ENCODE data around the gene HNF4A.
A peak's percentile ranks its signal among the peaks of the same experiment; 100 is the strongest.

The HNF4A gene

GRCh38 chr20:44355498-44356352 is at the start of gene HNF4A:
TSS of gene HNF4A (plus strand) at chr20:44355699. CDS start at chr20:44355805, 106 bp downstream.
- no peak for DNase-seq

- DNase-seq = no peak
Measured at GRCh38 chr20:44306927-44307326, 48.6 kb upstream of the HNF4A start.

- DNase-seq = no peak
Measured at GRCh38 chr20:44309763-44310663, 45.5 kb upstream of the HNF4A start.

- DNase-seq = peak; percentile 97
Measured at GRCh38 chr20:44310664-44311639, 44.5 kb upstream of the HNF4A start, which contains the start of gene FITM2. TSS of gene FITM2 (minus strand) at chr20:44311202. CDS start at chr20:44311148, 54 bp downstream.

GRCh38 chr20:44314870-44315269 is 40.6 kb upstream of the HNF4A start:
- peak; percentile 54 for DNase-seq

- DNase-seq = no peak
Measured at GRCh38 chr20:44319839-44320422, 35.6 kb upstream of the HNF4A start.

- DNase-seq = no peak
Measured at GRCh38 chr20:44324343-44324742, 31.2 kb upstream of the HNF4A start.

- DNase-seq = no peak
Measured at GRCh38 chr20:44326391-44327159, 28.9 kb upstream of the HNF4A start.

- peak; percentile 44 for DNase-seq
Measured at GRCh38 chr20:44327748-44328147, 27.8 kb upstream of the HNF4A start.

- DNase-seq = no peak
Measured at GRCh38 chr20:44328428-44328827, 27.1 kb upstream of the HNF4A start.

GRCh38 chr20:44331201-44331600 is 24.3 kb upstream of the HNF4A start:
- no peak for DNase-seq

GRCh38 chr20:44334306-44334705 is 21.2 kb upstream of the HNF4A start:
- no peak for DNase-seq

GRCh38 chr20:44334709-44335108 is 20.8 kb upstream of the HNF4A start:
- DNase-seq = no peak

GRCh38 chr20:44335675-44336074 is 19.8 kb upstream of the HNF4A start:
- no peak for DNase-seq

- DNase-seq = no peak
Measured at GRCh38 chr20:44336086-44336485, 19.4 kb upstream of the HNF4A start.

GRCh38 chr20:44336725-44337380 is 18.6 kb upstream of the HNF4A start, which contains the start of gene R3HDML:
TSS of gene R3HDML (plus strand) at chr20:44337043. CDS start at chr20:44337158, 115 bp downstream.
- DNase-seq = no peak

- DNase-seq = no peak
Measured at GRCh38 chr20:44342248-44342647, 13.3 kb upstream of the HNF4A start.

- DNase-seq = no peak
Measured at GRCh38 chr20:44343162-44343675, 12.3 kb upstream of the HNF4A start.

GRCh38 chr20:44344723-44345122 is 10.8 kb upstream of the HNF4A start:
- no peak for DNase-seq

GRCh38 chr20:44345147-44345546 is 10.4 kb upstream of the HNF4A start:
- no peak for DNase-seq

Data from NCI-H345 (cell line).